NCI-H226 (cell line): Measurements from ENCODE around the gene CAPZA2.

Source experiments
- DNase-seq: peaks from one replicate; pipeline ENCODE4 v3.0.0-alpha.2; 2015

CAPZA2 gene

GRCh38 chr7:116862951-116863670 is 724 bp downstream of the CAPZA2 start:
- DNase-seq, result no peak

DNA sequence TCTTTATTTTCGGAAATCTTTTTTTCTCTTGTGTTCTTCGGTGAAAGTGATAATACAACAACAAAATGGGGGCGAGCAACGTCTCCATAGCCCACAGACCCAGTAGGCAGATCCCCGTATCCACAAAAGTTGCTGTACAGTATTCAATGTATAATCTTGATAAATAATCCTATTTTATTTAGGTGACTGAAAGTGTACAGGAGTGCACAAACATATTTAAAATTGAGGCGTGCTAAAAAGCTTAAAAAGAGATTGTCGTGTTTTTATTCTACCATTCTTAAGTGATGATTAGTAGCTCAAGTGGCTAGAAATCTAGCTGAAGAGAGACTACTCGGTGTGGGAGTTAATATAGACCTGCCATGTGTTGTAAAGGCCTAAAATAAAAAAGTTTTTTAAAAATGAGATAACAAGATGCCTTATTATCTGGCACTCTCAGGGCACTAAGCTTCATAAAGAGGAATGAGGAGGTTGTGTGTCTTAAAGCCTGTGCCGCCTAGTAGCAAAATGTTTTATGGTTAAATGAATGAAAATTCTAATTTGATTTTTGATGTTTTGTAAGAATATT is 1.6 kb downstream of the CAPZA2 start:
- DNase-seq, result no peak

GRCh38 chr7:116871061-116871700 is 8.8 kb downstream of the CAPZA2 start:
- DNase-seq, result no peak

- no peak for DNase-seq
Measured at GRCh38 chr7:116872026-116872425, 9.6 kb downstream of the CAPZA2 start.

DNA sequence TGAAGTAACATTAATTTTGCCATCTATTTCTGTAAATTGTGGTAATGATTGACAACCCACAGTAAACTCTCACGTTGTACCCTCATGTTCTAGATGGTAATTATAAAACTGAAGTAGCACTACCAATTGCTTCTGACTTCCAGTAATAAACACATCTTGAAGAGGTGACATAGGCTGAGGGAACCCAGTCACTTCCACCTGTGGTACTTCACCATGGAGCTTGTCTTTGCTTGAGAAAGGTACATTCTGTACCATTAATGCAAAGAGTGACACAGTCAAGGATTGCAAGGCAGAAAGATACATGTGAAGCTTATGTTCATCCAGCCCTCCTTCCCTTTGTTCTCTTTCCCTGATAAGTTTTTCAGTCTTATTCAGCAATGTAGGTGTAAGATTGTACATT is 11.2 kb downstream of the CAPZA2 start:
- no peak for DNase-seq

- DNase-seq, result peak; percentile 70
Measured at GRCh38 chr7:116876664-116877442, 14.5 kb downstream of the CAPZA2 start.

DNA sequence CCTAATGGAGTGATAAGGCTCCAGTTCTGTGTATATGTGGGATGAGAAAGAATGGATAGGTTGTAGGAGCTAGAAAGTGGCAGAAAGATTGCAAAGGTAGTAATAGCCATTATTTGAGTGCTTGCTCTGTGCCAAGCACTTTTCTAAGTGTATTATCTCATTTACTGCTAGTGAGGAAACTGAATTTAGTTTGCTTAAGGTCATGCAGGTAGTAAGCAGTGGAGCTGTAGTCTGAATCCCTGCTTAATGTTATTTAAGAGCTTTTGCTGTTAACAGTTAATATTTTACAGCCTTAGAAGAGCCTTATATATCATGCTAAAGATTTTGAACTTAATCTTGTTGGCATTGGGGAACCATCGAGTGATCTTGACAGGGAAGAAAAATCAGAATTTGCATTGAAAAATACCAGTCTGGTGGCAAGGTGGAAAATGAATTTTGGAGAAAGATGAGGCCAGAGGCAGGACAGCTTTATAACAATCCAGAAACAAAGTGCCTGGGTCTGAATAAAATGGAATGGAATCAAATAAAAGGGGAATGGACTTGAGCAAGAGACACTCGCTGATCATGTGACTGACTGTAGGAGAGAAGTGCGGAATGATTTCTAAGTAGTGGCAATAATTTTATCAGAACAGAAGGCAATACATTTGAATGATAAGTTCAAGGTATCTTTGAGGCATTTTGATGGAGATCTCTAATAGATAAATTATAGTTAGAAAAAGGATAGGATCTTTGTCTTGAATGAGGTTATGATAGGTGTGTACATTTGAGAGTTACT is 15.2 kb downstream of the CAPZA2 start:
- DNase-seq, result no peak

DNA sequence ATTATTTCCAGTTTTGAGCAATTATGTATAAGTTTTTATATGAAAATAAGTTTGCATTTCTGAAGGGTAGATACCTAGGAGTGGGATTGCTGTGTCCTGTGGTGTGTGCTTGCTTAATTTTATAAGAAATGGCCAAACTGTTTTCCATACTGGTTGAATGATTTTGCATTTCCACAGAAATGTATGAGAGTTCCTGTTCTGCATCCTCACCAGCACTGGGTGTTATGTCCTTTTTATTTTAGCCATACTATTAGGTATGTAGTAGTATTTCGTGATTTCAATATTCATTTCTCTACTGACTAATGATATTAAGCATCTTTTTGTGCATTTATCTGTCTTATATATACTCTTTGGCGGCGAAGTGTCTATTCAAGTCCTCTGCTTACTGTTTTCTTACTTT is 22.3 kb downstream of the CAPZA2 start:
- no peak for DNase-seq

GRCh38 chr7:116885724-116886123 is 23.3 kb downstream of the CAPZA2 start:
- DNase-seq, result no peak

- DNase-seq, result no peak
Measured at GRCh38 chr7:116886543-116887156, 24.3 kb downstream of the CAPZA2 start.

DNA sequence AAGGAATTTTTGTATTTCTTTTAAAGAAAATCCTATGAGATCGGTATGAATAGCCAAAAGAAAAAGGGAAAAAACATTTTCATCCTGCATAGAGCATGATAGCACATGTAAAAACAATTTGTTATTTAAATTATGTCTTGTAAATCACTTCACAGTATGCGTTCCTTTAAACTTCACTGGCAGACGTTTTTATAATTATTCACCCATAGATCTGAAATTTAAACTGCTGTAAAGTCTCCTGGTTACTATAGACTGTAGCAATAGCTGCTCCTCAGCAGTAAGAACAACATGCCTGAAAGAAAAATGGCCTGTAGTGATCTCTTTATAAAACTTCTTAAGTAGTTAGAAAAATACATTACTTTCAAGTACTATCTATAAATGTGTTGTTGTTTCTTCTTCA is 26.5 kb downstream of the CAPZA2 start:
- no peak for DNase-seq

DNA sequence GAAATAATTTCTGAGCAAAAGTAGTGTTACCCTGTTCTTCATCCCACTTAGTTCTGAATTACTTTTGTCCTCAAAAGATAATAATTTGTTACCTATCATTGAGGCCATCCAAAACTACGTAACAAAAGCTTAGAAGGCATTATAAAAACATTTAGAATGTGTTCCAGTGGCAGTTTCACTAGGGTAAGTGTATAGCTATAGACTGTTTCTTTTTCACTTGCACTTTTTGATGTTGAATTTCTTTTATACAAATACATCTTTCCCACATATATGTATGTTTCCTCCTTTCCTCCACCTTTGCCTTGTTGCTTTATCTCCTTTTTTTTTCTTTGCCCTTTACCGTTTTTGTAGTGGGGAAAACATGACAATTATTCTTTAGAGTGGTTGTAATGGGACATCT is 33.5 kb downstream of the CAPZA2 start:
- no peak for DNase-seq

DNA sequence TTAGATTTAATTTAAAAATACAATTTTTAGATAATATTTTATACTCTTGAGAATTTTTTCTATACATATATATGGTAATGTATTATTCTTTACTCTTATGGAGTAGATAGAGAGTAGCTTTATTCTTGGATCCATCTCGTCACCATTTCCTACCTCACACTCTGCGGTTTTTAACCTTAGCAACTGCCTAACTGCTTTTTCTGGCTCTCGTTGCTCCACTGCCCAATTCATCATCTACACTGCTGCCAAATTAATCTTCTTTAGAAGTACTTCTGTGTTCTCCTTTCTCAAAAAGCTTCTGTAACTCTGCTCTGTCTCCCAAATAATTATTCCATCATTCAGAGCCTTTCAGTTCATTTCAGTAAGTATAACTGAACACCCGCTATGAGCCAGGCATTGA is 35.3 kb downstream of the CAPZA2 start:
- no peak for DNase-seq

- DNase-seq, result no peak
Measured at GRCh38 chr7:116899308-116899707, 36.9 kb downstream of the CAPZA2 start.

GRCh38 chr7:116901143-116901542 is 38.8 kb downstream of the CAPZA2 start:
- no peak for DNase-seq

DNA sequence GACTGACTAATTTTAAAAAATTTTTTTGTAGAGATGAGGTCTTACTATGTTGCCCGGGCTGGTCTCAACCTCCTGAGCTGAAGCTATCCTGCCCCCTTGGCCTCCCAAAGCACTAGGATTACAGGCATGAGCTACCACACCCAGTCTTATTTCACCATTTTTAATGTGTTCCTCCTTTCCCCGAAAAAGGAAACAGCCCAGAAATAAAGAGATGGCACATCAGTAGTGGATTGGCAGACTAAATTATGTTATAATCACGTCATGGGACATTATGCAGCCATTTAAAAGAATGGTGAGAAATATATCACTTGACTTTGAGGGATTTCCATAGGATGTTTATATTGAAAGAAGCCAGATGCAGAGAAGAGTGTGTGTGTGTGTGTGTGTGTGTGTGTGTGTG is 40.5 kb downstream of the CAPZA2 start:
- no peak for DNase-seq

- no peak for DNase-seq
Measured at GRCh38 chr7:116906391-116906790, 44.0 kb downstream of the CAPZA2 start.

DNA sequence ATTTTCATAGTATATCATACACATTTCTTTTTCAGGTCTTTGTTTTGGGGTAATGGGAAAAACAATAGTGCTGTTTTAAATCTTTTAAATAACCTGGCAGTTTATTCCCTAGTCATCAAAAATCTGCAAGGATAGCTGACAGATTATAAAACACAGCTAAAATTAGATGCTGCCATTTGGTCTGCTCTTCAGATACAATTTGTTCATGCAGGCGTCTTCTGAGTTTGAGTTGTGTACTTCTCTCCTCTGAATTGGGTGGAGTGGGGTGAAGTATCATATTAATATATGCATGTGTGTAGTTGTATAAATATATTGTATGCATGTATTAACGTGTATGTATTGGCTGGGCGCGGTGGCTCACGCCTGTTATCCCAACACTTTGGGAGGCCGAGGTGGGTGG is 48.0 kb downstream of the CAPZA2 start:
- no peak for DNase-seq

- DNase-seq, result no peak
Measured at GRCh38 chr7:116911801-116912200, 49.4 kb downstream of the CAPZA2 start.

GRCh38 chr7:116912269-116912909 is 50.0 kb downstream of the CAPZA2 start:
- no peak for DNase-seq

- no peak for DNase-seq
Measured at GRCh38 chr7:116918704-116919103, 56.3 kb downstream of the CAPZA2 start.

DNA sequence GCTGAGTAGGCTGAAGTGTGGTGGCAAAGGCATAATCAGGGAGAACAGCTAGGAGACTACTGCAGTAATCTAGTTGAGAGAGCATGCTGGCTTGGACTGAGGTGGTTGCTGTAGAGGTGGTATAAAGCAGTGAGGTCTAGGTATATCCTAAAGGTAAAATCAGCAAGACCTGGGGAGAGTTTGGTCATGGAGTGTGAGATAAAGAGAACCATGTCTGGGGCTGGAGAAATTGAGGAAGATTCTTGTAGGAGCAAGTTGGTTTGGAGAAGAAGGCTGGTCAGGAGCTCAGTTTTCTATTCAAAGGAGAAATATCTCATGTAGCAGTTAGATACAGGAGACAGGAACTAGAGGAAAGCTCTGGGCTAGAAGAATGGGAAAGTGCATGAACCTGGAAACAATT is 58.0 kb downstream of the CAPZA2 start:
- DNase-seq, result no peak
